GM18517 (cell line): ENCODE data around the gene DKKL1.

Experiments used
- ATAC-seq: cut with Tn5 transposase; IDR thresholded peaks from one replicate; pipeline ENCODE4 v1.9.1; 2021; ENCODE audit warnings: mild to moderate bottlenecking, moderate library complexity; ENCODE audit not compliant: unreplicated experiment

The DKKL1 gene

GRCh38 chr19:49391581-49392399 is 28.1 kb downstream of the DKKL1 start:
- no peak for ATAC-seq

GRCh38 chr19:49393881-49394280 is 30.2 kb downstream of the DKKL1 start:
- no peak for ATAC-seq

GRCh38 chr19:49395581-49396407 is 32.1 kb downstream of the DKKL1 start:
- no peak for ATAC-seq

- ATAC-seq = no peak
Observed at GRCh38 chr19:49396738-49397505, 33.2 kb downstream of the DKKL1 start.

GRCh38 chr19:49398001-49398615 is 34.4 kb downstream of the DKKL1 start:
- no peak for ATAC-seq

GRCh38 chr19:49398931-49399330 is 35.3 kb downstream of the DKKL1 start:
- no peak for ATAC-seq

- ATAC-seq = no peak
Observed at GRCh38 chr19:49400029-49400428, 36.4 kb downstream of the DKKL1 start.

- no peak for ATAC-seq
Observed at GRCh38 chr19:49403404-49404187, 39.9 kb downstream of the DKKL1 start.

GRCh38 chr19:49407079-49407478 is 43.4 kb downstream of the DKKL1 start:
- no peak for ATAC-seq

GRCh38 chr19:49407482-49408015 is 43.9 kb downstream of the DKKL1 start:
- no peak for ATAC-seq

GRCh38 chr19:49408816-49409440 is 45.3 kb downstream of the DKKL1 start:
- no peak for ATAC-seq

- no peak for ATAC-seq
Observed at GRCh38 chr19:49409441-49410029, 45.9 kb downstream of the DKKL1 start.

- ATAC-seq = no peak
Observed at GRCh38 chr19:49411681-49412326, 48.1 kb downstream of the DKKL1 start.

- no peak for ATAC-seq
Observed at GRCh38 chr19:49413348-49413747, 49.7 kb downstream of the DKKL1 start.

- no peak for ATAC-seq
Observed at GRCh38 chr19:49414256-49414655, 50.6 kb downstream of the DKKL1 start.

- ATAC-seq = no peak
Observed at GRCh38 chr19:49415102-49415809, 51.6 kb downstream of the DKKL1 start.

- ATAC-seq = no peak
Observed at GRCh38 chr19:49415810-49416200, 52.1 kb downstream of the DKKL1 start.

- ATAC-seq = no peak
Observed at GRCh38 chr19:49417088-49417487, 53.4 kb downstream of the DKKL1 start.
